HG03103 (cell line): ENCODE results near the gene TECPR1.

Experiments used
- ATAC-seq: cut with Tn5 transposase; IDR thresholded peaks from one replicate; pipeline ENCODE4 v1.9.1; 2021; ENCODE audit warnings: low read depth; ENCODE audit not compliant: unreplicated experiment

Gene TECPR1

DNA sequence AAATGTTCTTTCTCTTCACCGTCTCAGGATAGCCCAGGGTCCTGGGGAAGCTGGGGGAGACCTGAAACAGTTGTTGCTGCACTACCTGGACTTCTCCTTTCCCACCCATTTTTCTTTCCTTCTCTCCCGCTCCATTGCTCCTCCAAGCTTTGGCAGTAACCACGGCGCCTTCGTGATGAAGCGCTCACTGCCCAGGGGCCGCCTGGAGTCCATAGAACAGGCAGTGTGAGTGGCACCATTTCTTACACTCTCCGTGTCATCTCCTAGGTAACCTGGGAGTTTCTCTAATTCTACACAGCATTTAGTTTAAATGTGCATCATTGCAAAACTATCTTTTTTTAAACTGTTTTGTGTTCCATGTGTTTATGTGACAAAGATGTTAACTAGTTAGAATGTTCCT lies 81.1 kb downstream of the TECPR1 start:
- no peak for ATAC-seq

DNA sequence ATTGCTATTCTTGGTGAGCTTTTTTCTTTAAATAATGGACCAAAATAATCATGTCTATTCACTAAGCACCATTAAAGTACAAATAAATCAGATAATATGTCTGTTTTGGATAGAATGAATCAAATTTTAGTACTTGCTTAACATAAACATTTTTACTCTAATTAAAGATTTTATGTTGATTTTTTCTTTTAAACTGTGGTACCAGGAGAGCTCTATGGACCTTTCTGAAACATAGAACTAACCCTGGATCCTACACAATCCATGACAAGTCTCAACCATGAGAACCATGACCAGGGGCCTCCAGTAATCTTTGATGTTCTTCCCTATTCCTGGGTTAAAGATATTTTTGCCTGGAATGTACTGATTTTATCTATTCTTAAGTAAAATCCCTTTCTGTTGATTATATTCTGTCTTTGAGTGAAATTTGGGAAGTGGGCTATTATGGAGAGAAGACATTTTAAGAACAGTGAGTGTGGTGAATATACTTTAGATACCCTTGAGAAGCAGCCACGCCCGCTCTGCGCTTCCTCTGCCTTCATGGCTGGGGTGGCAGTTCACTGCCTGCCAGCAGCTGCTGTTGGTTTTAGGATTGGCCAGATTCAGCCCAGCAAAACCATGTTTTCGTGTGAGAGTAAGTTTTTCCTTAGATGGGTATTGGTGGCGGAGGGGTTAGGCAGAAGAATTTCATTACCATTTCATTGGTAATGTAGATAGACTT lies 83.0 kb downstream of the TECPR1 start:
- ATAC-seq, result no peak

GRCh38 chr7:98168181-98168903 lies 83.7 kb downstream of the TECPR1 start:
- ATAC-seq, result no peak

DNA sequence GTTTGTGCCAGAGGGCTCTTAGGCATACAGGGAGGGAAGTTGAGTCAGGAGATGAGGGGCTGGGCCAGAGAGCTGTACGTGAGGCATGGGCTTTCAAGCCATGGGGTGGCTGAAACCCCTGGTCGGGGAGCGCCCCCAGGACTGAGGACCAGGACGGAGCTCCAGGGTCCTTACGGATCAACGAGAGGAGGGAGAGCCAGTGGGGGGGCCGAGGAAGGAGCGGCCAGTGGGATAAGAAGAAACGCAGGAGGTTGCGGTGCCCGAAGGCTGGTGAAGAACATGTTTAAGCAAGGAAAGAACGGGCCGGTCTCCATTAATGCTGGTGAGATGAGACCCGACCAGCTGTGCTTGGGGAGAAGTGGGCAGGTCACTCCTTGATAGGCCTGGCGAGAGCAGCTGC lies 84.4 kb downstream of the TECPR1 start:
- no peak for ATAC-seq

DNA sequence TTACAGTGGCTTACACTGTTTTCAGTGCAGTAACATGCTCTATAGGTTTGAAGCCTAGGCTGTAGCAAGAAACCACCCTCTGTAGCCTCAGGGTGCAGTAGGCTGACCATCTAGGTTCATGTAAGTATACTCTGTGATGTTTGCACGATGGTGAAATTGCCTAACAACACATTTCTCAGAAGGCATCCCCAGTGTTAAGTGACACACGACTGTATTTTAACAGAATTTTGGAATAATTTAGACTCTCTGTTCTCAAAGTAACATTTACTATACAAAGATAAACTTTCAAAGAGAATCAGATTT lies 85.4 kb downstream of the TECPR1 start:
- no peak for ATAC-seq

GRCh38 chr7:98165827-98166667 lies 86.0 kb downstream of the TECPR1 start:
- ATAC-seq, result no peak
